Measurements from ENCODE around the gene HADH. TPM values are rescaled to one million over a fixed set of nuclear protein-coding genes. Genes with fewer than 3 reads are reported as not detected.
"Not testable (repeated sequence)": the region's sequence is repeated elsewhere in the genome, so short reads cannot be mapped to it uniquely, and the experiment has no call there.

The HADH gene
- total RNA-seq, 6 experiments from 2014 or later: 28.9 to 35.5 (median 32.8) TPM

- peaks cover 2% of the 10 kb centered on the region for H3K27me3 Mint-ChIP-seq (ENCODE audit: insufficient read depth)
- DNase-seq: no peak
- TF ChIP-seq CTCF (IDR thresholded peaks at IDR 0.05): no peak
- no peak overlapping the region for H3K4me3 Mint-ChIP-seq
- no peaks in the 10 kb centered on the region; the same call in 1 of the 2 replicates for H3K9me3 Mint-ChIP-seq
- no peaks in the 10 kb centered on the region for H3K36me3 Mint-ChIP-seq (ENCODE audit: low read depth)
- no peak overlapping the region for H3K27ac Mint-ChIP-seq
- 0 out of 2 replicates have a peak, but pooled peaks cover 1% of the 10 kb centered on the region for H3K4me1 Mint-ChIP-seq (ENCODE audit: low read depth)
Measured at GRCh38 chr4:107966903-107967302, 22.8 kb upstream of the HADH start.

- not testable (repeated sequence) for H3K9me3 Mint-ChIP-seq; H3K36me3 Mint-ChIP-seq (ENCODE audit: low read depth); H3K4me3 Mint-ChIP-seq; H3K4me1 Mint-ChIP-seq (ENCODE audit: low read depth); H3K27ac Mint-ChIP-seq; H3K27me3 Mint-ChIP-seq (ENCODE audit: insufficient read depth); DNase-seq
Measured at GRCh38 chr4:107967519-107967918, 22.2 kb upstream of the HADH start.

DNA sequence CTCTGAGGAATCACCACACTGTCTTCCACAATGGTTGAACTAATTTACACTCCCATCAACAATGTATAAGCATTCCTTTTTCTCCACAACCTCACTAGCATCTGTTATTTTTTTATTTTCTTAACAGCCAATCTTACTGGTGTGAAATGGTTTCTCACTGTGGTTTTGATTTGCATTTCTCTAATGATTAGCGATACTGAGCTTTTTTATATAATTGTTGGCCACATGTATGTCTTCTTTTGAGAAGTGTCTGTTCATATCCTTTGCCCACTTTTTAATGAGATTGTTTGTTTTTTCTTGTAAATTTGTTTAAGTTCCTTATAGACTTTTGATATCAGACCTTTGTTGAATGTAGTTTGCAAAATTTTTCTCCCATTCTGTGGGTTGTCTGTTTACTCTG lies 21.8 kb upstream of the HADH start:
- not testable (repeated sequence) for H3K9me3 Mint-ChIP-seq; DNase-seq; H3K4me3 Mint-ChIP-seq; H3K27me3 Mint-ChIP-seq (ENCODE audit: insufficient read depth); H3K4me1 Mint-ChIP-seq (ENCODE audit: low read depth); H3K27ac Mint-ChIP-seq; H3K36me3 Mint-ChIP-seq (ENCODE audit: low read depth)

DNA sequence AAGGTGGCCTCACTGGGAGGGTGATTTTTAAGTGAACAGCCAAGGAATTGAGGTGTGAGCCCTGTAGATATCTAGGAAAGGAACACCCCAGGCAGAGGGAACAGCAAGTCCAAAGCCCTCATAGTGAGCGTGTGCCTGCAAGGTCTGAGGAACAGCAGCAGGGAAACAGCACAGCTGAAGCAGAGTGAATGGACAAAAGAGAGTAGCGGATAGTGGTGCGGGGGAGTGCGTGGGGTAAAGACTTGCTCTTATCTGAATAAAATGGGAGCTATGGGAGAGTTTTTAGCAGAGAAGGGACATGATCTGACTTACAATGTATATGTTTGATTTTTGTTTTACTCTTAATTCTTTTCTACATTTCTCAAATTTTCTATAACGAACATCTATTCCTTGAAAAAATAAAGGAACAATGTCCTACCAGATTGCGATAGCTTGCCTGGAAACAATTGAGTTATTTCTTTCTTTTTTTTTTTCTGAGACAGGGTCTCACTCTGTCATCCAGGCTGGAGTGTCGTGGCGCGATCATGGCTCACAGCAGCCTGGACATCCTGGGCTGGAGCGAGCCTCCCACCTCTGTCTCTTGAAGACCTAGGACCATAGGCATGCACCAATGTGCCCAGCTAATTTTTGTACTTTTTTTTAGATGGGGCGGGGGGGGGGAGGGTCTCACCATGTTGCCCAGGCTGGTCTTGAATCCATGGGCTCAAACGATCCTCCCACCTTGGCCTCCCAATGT lies 19.5 kb upstream of the HADH start:
- no peak for DNase-seq
- H3K27ac Mint-ChIP-seq: no peak overlapping the region
- H3K9me3 Mint-ChIP-seq: no peaks in the 10 kb centered on the region
- TF ChIP-seq CTCF (IDR thresholded peaks at IDR 0.05): no peak
- H3K36me3 Mint-ChIP-seq (ENCODE audit: low read depth): no peaks in the 10 kb centered on the region
- H3K27me3 Mint-ChIP-seq (ENCODE audit: insufficient read depth): peaks cover 4% of the 10 kb centered on the region
- peaks cover 8% of the 10 kb centered on the region; the same call in 1 of the 2 replicates for H3K4me1 Mint-ChIP-seq (ENCODE audit: low read depth)
- no peak overlapping the region for H3K4me3 Mint-ChIP-seq

GRCh38 chr4:107972605-107973004 lies 17.1 kb upstream of the HADH start:
- no peak overlapping the region for H3K27ac Mint-ChIP-seq
- H3K4me1 Mint-ChIP-seq (ENCODE audit: low read depth): peaks cover 8% of the 10 kb centered on the region; the same call in 1 of the 2 replicates
- no peaks in the 10 kb centered on the region for H3K9me3 Mint-ChIP-seq
- peaks cover 4% of the 10 kb centered on the region for H3K27me3 Mint-ChIP-seq (ENCODE audit: insufficient read depth)
- no peak for TF ChIP-seq CTCF (IDR thresholded peaks at IDR 0.05)
- no peak overlapping the region for H3K4me3 Mint-ChIP-seq
- H3K36me3 Mint-ChIP-seq (ENCODE audit: low read depth): no peaks in the 10 kb centered on the region
- no peak for DNase-seq

GRCh38 chr4:107974523-107974922 lies 15.2 kb upstream of the HADH start:
- Mint-ChIP-seq H3K27me3 (ENCODE audit: insufficient read depth) (peaks cover 4% of the 10 kb centered on the region), H3K27ac (no peak overlapping the region), H3K36me3 (ENCODE audit: low read depth) (no peaks in the 10 kb centered on the region), H3K9me3 (no peaks in the 10 kb centered on the region), H3K4me3 (no peak overlapping the region), H3K4me1 (ENCODE audit: low read depth) (peaks cover 8% of the 10 kb centered on the region; the same call in 1 of the 2 replicates)
- no peak for TF ChIP-seq CTCF (IDR thresholded peaks at IDR 0.05)
- DNase-seq: no peak

Data from HFFc6 (cell line).